HEK293 (cell line): ENCODE results near the gene LRCH4.

Experiments
- HIC1 ChIP-seq: fragments of 450-650 bp; formaldehyde crosslinking; IDR thresholded peaks from 2 replicates; pipeline ENCODE4 v1.5.1; 2016; ENCODE audit warnings: missing biosample characterization, missing genetic modification characterization
- HOXD13 ChIP-seq: sonication (generic); formaldehyde crosslinking; IDR thresholded peaks from 2 replicates; pipeline ENCODE4 v1.8.0; 2022; ENCODE audit warnings: missing genetic modification reagents, borderline replicate concordance
- KLF9 ChIP-seq: fragments of 450-650 bp; formaldehyde crosslinking; IDR thresholded peaks from 2 replicates; pipeline ENCODE4 v1.5.1; 2016; ENCODE audit warnings: missing biosample characterization, missing genetic modification characterization, low read depth
- PBX3 ChIP-seq: sonication (generic); formaldehyde crosslinking; IDR thresholded peaks from 2 replicates; pipeline ENCODE4 v1.8.1; 2022; ENCODE audit warnings: mild to moderate bottlenecking, moderate library complexity, missing genetic modification reagents
- SCRT1 ChIP-seq: fragments of 450-650 bp; formaldehyde crosslinking; IDR thresholded peaks from 2 replicates; pipeline ENCODE4 v1.5.1; 2016; ENCODE audit warnings: missing biosample characterization, missing genetic modification characterization, borderline replicate concordance
- SP2 ChIP-seq: fragments of 450-650 bp; formaldehyde crosslinking; IDR thresholded peaks from 2 replicates; pipeline ENCODE4 v1.5.1; 2016; ENCODE audit warnings: missing biosample characterization, missing genetic modification characterization
- WT1 ChIP-seq: fragments of 450-650 bp; formaldehyde crosslinking; IDR thresholded peaks from 2 replicates; pipeline ENCODE4 v1.5.1; 2016; ENCODE audit warnings: missing biosample characterization, missing genetic modification characterization
- ZBTB20 ChIP-seq: fragments of 450-650 bp; formaldehyde crosslinking; IDR thresholded peaks from 2 replicates; pipeline ENCODE4 v1.5.1; 2016; ENCODE audit warnings: missing biosample characterization, missing genetic modification characterization
- ZBTB8A ChIP-seq: fragments of 450-650 bp; formaldehyde crosslinking; IDR thresholded peaks from 2 replicates; pipeline ENCODE4 v1.5.1; 2016; ENCODE audit warnings: missing biosample characterization, missing genetic modification characterization
- ZNF16 ChIP-seq: fragments of 450-650 bp; formaldehyde crosslinking; IDR thresholded peaks from 2 replicates; pipeline ENCODE4 v1.5.1; 2016; ENCODE audit warnings: low read depth, missing biosample characterization, missing genetic modification characterization
- ZNF175 ChIP-seq: fragments of 450-650 bp; formaldehyde crosslinking; IDR thresholded peaks from 2 replicates; pipeline ENCODE4 v1.5.1; 2016; ENCODE audit warnings: missing biosample characterization, missing genetic modification characterization
- ZNF354C ChIP-seq: fragments of 450-650 bp; formaldehyde crosslinking; IDR thresholded peaks from 2 replicates; pipeline ENCODE4 v1.5.1; 2016; ENCODE audit warnings: missing biosample characterization, missing genetic modification characterization, low read depth, borderline replicate concordance
- ZNF510 ChIP-seq: fragments of 450-650 bp; formaldehyde crosslinking; IDR thresholded peaks from 2 replicates; pipeline ENCODE4 v1.5.1; 2018; ENCODE audit warnings: mild to moderate bottlenecking, missing genetic modification characterization, missing biosample characterization; ENCODE audit not compliant: insufficient replicate concordance
- ZNF610 ChIP-seq: fragments of 450-650 bp; formaldehyde crosslinking; IDR thresholded peaks from 2 replicates; pipeline ENCODE4 v1.5.1; 2016; ENCODE audit warnings: missing biosample characterization, missing genetic modification characterization, borderline replicate concordance
- ZNF639 ChIP-seq: fragments of 450-650 bp; formaldehyde crosslinking; IDR thresholded peaks from 2 replicates; pipeline ENCODE4 v1.5.1; 2016; ENCODE audit warnings: missing biosample characterization, missing genetic modification characterization
- ZNF701 ChIP-seq: fragments of 450-650 bp; formaldehyde crosslinking; IDR thresholded peaks from 2 replicates; pipeline ENCODE4 v1.5.1; 2016; ENCODE audit warnings: missing biosample characterization, missing genetic modification characterization
- ZNF791 ChIP-seq: fragments of 450-650 bp; formaldehyde crosslinking; IDR thresholded peaks from 2 replicates; pipeline ENCODE4 v1.5.1; 2016; ENCODE audit warnings: missing biosample characterization, missing genetic modification characterization
- ZSCAN5A ChIP-seq: fragments of 450-650 bp; formaldehyde crosslinking; IDR thresholded peaks from 2 replicates; pipeline ENCODE4 v1.5.1; 2016; ENCODE audit warnings: missing biosample characterization, missing genetic modification characterization
- TF ChIP-seq, protein P1 (sequence below): fragments of 450-650 bp; formaldehyde crosslinking; conservative IDR thresholded peaks from 2 replicates; pipeline ENCODE4 v1.5.1; 2016; ENCODE audit warnings: low read depth, missing biosample characterization, missing genetic modification characterization
- TF ChIP-seq, protein P2 (sequence below): fragments of 450-650 bp; formaldehyde crosslinking; IDR thresholded peaks from 2 replicates; pipeline ENCODE4 v1.5.1; 2017; ENCODE audit warnings: missing biosample characterization, missing genetic modification characterization
- TF ChIP-seq, protein P3 (sequence below): fragments of 450-650 bp; formaldehyde crosslinking; IDR thresholded peaks from 2 replicates; pipeline ENCODE4 v1.5.1; 2016; ENCODE audit warnings: missing biosample characterization, missing genetic modification characterization, low read depth

Gene LRCH4

DNA sequence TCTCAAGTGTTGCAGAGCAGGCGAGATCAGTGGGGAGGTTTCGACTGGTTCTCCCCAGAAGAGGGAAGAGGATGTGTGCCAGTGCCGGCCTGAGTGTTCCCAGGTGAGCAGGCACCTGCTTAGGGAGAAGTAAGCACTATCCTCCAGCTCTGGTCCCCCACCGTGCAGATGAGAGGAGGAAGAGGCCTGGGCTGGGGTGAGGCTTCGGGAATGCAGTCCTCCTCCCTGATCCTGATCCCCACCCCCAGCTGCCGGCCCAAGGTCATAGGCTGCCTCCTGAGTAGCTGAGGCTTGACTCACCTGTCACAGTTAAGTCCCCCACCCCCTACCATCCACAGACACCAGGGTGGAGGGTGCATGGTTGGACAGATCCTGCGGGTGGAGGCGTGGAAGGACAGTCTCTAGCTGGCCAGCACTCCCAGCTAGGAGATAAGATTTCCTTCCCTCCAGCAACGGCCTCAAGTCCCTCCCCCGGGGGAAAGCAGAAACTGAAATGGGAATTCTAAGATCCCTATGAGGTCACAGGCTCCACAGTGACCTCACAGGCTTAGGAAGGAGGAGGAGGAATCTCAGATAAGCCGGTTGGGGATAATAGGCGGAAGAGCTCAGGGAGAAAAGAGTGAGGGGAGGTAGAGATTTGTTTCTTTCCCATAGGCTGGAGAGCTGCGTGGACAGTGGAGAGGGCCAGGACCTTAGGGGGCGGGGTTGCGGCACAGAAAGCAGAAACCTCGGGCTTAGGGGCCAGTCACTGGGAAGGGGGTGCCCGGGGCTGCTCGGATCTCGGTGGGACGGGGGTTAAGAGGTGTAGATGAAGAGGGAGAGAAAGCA, 1.0 kb downstream of the LRCH4 start (continued):
- TF ChIP-seq HIC1 (no peak), HOXD13 (no peak), ZNF175 (tag by site-specific recombination) (no peak), ZNF791 (tag by site-specific recombination) (no peak), ZNF701 (tag by site-specific recombination) (no peak), ZBTB20 (tag by site-specific recombination) (no peak), ZNF16 (tag by site-specific recombination) (no peak), ZNF610 (tag by site-specific recombination) (no peak), SP2 (tag by site-specific recombination) (peak; percentile 82), ZNF354C (tag by site-specific recombination) (no peak), KLF9 (no peak), SCRT1 (tag by site-specific recombination) (no peak), WT1 (tag by site-specific recombination) (no peak), ZNF639 (no peak), ZNF510 (tag by site-specific recombination) (no peak), PBX3 (CRISPR knock-in tag) (no peak), ZSCAN5A (tag by site-specific recombination) (no peak), ZBTB8A (tag by site-specific recombination) (no peak)
- TF ChIP-seq, protein P1, sequence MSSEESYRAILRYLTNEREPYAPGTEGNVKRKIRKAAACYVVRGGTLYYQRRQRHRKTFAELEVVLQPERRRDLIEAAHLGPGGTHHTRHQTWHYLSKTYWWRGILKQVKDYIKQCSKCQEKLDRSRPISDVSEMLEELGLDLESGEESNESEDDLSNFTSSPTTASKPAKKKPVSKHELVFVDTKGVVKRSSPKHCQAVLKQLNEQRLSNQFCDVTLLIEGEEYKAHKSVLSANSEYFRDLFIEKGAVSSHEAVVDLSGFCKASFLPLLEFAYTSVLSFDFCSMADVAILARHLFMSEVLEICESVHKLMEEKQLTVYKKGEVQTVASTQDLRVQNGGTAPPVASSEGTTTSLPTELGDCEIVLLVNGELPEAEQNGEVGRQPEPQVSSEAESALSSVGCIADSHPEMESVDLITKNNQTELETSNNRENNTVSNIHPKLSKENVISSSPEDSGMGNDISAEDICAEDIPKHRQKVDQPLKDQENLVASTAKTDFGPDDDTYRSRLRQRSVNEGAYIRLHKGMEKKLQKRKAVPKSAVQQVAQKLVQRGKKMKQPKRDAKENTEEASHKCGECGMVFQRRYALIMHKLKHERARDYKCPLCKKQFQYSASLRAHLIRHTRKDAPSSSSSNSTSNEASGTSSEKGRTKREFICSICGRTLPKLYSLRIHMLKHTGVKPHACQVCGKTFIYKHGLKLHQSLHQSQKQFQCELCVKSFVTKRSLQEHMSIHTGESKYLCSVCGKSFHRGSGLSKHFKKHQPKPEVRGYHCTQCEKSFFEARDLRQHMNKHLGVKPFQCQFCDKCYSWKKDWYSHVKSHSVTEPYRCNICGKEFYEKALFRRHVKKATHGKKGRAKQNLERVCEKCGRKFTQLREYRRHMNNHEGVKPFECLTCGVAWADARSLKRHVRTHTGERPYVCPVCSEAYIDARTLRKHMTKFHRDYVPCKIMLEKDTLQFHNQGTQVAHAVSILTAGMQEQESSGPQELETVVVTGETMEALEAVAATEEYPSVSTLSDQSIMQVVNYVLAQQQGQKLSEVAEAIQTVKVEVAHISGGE = no peak
- TF ChIP-seq, protein P2, sequence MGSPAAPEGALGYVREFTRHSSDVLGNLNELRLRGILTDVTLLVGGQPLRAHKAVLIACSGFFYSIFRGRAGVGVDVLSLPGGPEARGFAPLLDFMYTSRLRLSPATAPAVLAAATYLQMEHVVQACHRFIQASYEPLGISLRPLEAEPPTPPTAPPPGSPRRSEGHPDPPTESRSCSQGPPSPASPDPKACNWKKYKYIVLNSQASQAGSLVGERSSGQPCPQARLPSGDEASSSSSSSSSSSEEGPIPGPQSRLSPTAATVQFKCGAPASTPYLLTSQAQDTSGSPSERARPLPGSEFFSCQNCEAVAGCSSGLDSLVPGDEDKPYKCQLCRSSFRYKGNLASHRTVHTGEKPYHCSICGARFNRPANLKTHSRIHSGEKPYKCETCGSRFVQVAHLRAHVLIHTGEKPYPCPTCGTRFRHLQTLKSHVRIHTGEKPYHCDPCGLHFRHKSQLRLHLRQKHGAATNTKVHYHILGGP (tag by site-specific recombination) = no peak
- TF ChIP-seq, protein P3, sequence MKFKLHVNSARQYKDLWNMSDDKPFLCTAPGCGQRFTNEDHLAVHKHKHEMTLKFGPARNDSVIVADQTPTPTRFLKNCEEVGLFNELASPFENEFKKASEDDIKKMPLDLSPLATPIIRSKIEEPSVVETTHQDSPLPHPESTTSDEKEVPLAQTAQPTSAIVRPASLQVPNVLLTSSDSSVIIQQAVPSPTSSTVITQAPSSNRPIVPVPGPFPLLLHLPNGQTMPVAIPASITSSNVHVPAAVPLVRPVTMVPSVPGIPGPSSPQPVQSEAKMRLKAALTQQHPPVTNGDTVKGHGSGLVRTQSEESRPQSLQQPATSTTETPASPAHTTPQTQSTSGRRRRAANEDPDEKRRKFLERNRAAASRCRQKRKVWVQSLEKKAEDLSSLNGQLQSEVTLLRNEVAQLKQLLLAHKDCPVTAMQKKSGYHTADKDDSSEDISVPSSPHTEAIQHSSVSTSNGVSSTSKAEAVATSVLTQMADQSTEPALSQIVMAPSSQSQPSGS (tag by site-specific recombination) = peak; percentile 84
- TF ChIP-seq, all 188 proteins: peak for 21
